ENCODE results near the gene PGM2L1. TPM values are rescaled to one million over a fixed set of nuclear protein-coding genes. Genes with fewer than 3 reads are reported as not detected.

Gene PGM2L1
- total and polyA plus RNA-seq, 2 experiments from 2014 or later: 32.6 to 44.4 TPM

GRCh38 chr11:74434528-74434927 lies 36.3 kb upstream of the PGM2L1 start (continued):
- TF ChIP-seq REST (IDR thresholded peaks at IDR 0.05; ENCODE audit: unreplicated experiment): no peak

GRCh38 chr11:74429205-74429604 lies 31.0 kb upstream of the PGM2L1 start:
- no peak overlapping the region; the same call in 1 of the 2 replicates for H2AFZ ChIP-seq
- H3K4me1 ChIP-seq (ENCODE audit: insufficient read depth): no peaks in the 10 kb centered on the region
- H3F3A ChIP-seq (replicated peaks; ENCODE audit: low read depth): no peaks in the 10 kb centered on the region
- H3K9me2 ChIP-seq (ENCODE audit: insufficient read depth): no peaks in the 10 kb centered on the region
- H3K4me3 ChIP-seq: no peak overlapping the region
- Mint-ChIP-seq H3K36me3 (ENCODE audit: low read depth) (no peaks in the 10 kb centered on the region), H3K4me3 (no peak overlapping the region), H3K27me3 (ENCODE audit: insufficient read depth, low read depth, poor library complexity) (no peaks in the 10 kb centered on the region), H3K9me3 (peaks cover 6% of the 10 kb centered on the region; the same call in 1 of the 3 replicates), H3K27ac (no peak overlapping the region), H3K4me1 (no peaks in the 10 kb centered on the region)
- H3K27ac ChIP-seq (ENCODE audit: low read depth): no peak overlapping the region
- H3K4me2 ChIP-seq: no peak overlapping the region
- no peaks in the 10 kb centered on the region for H3K79me2 ChIP-seq (replicated peaks; ENCODE audit: insufficient read depth)
- no peaks in the 10 kb centered on the region for H3K36me3 ChIP-seq (ENCODE audit: insufficient read depth)
- H3K27me3 ChIP-seq (ENCODE audit: insufficient read depth): no peaks in the 10 kb centered on the region
- no peaks in the 10 kb centered on the region for H4K20me1 ChIP-seq (replicated peaks; ENCODE audit: insufficient read depth)
- ATAC-seq (no peak), DNase-seq (ENCODE audit: low spot score) (no peak)
- TF ChIP-seq REST (IDR thresholded peaks at IDR 0.05; ENCODE audit: unreplicated experiment) (no peak), STAT1 (IDR thresholded peaks at IDR 0.05; ENCODE audit: unreplicated experiment) (no peak), POLR2AphosphoS5 (IDR thresholded peaks at IDR 0.05; ENCODE audit: low read depth) (no peak), ZNF114 (CRISPR knock-in tag; IDR thresholded peaks at IDR 0.05) (no peak), ZNF462 (CRISPR knock-in tag; IDR thresholded peaks at IDR 0.05) (no peak), EZH2 (IDR thresholded peaks at IDR 0.05; ENCODE audit: low read depth, unreplicated experiment) (no peak), NANOG (IDR thresholded peaks at IDR 0.05; ENCODE audit: borderline replicate concordance) (no peak), CTCF (conservative IDR thresholded peaks at IDR 0.05; ENCODE audit: low read depth in 2 of 2) (no peak), EZH2phosphoT487 (IDR thresholded peaks at IDR 0.05; ENCODE audit: unreplicated experiment) (no peak), CREB1 (CRISPR knock-in tag; IDR thresholded peaks at IDR 0.05; ENCODE audit: low read depth) (no peak)
